H9 (cell line): Measurements from ENCODE around the gene TIMM17A. TPM values are rescaled to one million over a fixed set of nuclear protein-coding genes. Genes with fewer than 3 reads are reported as not detected.

ENCODE experiments used
- DNase-seq: peaks from one replicate; pipeline ENCODE4 v3.0.0-alpha.2; 2017
- H2AFZ ChIP-seq: one replicate; pipeline ENCODE4 v1.6.1; 2013; ENCODE audit warnings: mild to moderate bottlenecking, low read length, control low read depth, moderate library complexity
- H2AK5ac ChIP-seq: 2 replicates; pipeline ENCODE4 v1.6.1; 2013; ENCODE audit warnings: low read length, control low read depth, mixed read lengths; ENCODE audit not compliant: insufficient read length
- H2BK120ac ChIP-seq: one replicate; pipeline ENCODE4 v1.6.1; 2013; ENCODE audit warnings: low read depth, mild to moderate bottlenecking, low read length, control low read depth, inconsistent platforms; ENCODE audit not compliant: poor library complexity, severe bottlenecking
- H2BK12ac ChIP-seq: 2 replicates; pipeline ENCODE4 v1.6.1; 2013; ENCODE audit warnings: low read length, control low read depth, mixed read lengths, low read depth; ENCODE audit not compliant: insufficient read length
- H2BK15ac ChIP-seq: 2 replicates; pipeline ENCODE4 v1.6.1; 2013; ENCODE audit warnings: low read depth, low read length, control low read depth
- H2BK20ac ChIP-seq: one replicate; pipeline ENCODE4 v1.6.1; 2013; ENCODE audit warnings: low read depth, mild to moderate bottlenecking, low read length, control low read depth, inconsistent platforms; ENCODE audit not compliant: poor library complexity, severe bottlenecking
- H2BK5ac ChIP-seq: 2 replicates; pipeline ENCODE4 v1.6.1; 2013; ENCODE audit warnings: low read length, control low read depth, mixed read lengths; ENCODE audit not compliant: insufficient read length
- H3K14ac ChIP-seq: 2 replicates; pipeline ENCODE4 v1.6.1; 2013; ENCODE audit warnings: low read length, control low read depth; ENCODE audit not compliant: insufficient read depth
- H3K18ac ChIP-seq: 2 replicates; pipeline ENCODE4 v1.6.1; 2013; ENCODE audit warnings: low read depth, mild to moderate bottlenecking, mixed read lengths, low read length, control low read depth; ENCODE audit not compliant: insufficient read length
- H3K23ac ChIP-seq: 2 replicates; pipeline ENCODE4 v1.6.1; 2013; ENCODE audit warnings: low read length, control low read depth, mixed read lengths, low read depth; ENCODE audit not compliant: insufficient read length
- H3K23me2 ChIP-seq: 2 replicates; pipeline ENCODE4 v1.6.1; 2013; ENCODE audit warnings: low read depth, mild to moderate bottlenecking, mixed read lengths, low read length, control low read depth; ENCODE audit not compliant: insufficient read length, poor library complexity, severe bottlenecking
- H3K27ac ChIP-seq: 2 replicates; pipeline ENCODE4 v1.5.1; 2013; ENCODE audit warnings: low read length, control low read depth, mixed read lengths, low read depth; ENCODE audit not compliant: insufficient read length
- H3K27me3 ChIP-seq: 2 replicates; pipeline ENCODE4 v1.6.1; 2013; ENCODE audit warnings: low read length, control low read depth, inconsistent platforms; ENCODE audit not compliant: insufficient read depth
- H3K4ac ChIP-seq: 2 replicates; pipeline ENCODE4 v1.6.1; 2013; ENCODE audit warnings: low read depth, mild to moderate bottlenecking, control low read depth, inconsistent platforms, low read length, moderate library complexity
- H3K4me1 ChIP-seq: 2 replicates; pipeline ENCODE4 v1.6.1; 2013; ENCODE audit warnings: low read length, control low read depth, inconsistent platforms; ENCODE audit not compliant: insufficient read depth
- H3K4me2 ChIP-seq: 2 replicates; pipeline ENCODE4 v1.6.1; 2013; ENCODE audit warnings: low read length, control low read depth, mixed read lengths; ENCODE audit not compliant: insufficient read length, insufficient read depth
- H3K56ac ChIP-seq: 2 replicates; pipeline ENCODE4 v1.6.1; 2013; ENCODE audit warnings: low read depth, mild to moderate bottlenecking, mixed read lengths, low read length, control low read depth; ENCODE audit not compliant: insufficient read length
- H3K79me1 ChIP-seq: 2 replicates; pipeline ENCODE4 v1.6.1; 2013; ENCODE audit warnings: low read depth, mild to moderate bottlenecking, moderate library complexity, low read length, control low read depth, inconsistent platforms; ENCODE audit not compliant: insufficient read depth, poor library complexity, severe bottlenecking
- H3K79me2 ChIP-seq: 2 replicates; pipeline ENCODE4 v1.6.1; 2013; ENCODE audit warnings: low read length, control low read depth, inconsistent platforms; ENCODE audit not compliant: insufficient read depth
- H3K9ac ChIP-seq: 2 replicates; pipeline ENCODE4 v1.6.1; 2013; ENCODE audit warnings: low read length, control low read depth, mixed read lengths; ENCODE audit not compliant: insufficient read length; ENCODE audit errors: extremely low read depth
- H3K9me3 ChIP-seq: one replicate; pipeline ENCODE4 v1.6.1; 2013; ENCODE audit warnings: low read depth, low read length, inconsistent platforms; ENCODE audit not compliant: control insufficient read depth
- H3T11ph ChIP-seq: one replicate; pipeline ENCODE4 v1.6.1; 2013; ENCODE audit warnings: mild to moderate bottlenecking, low read length, control low read depth, inconsistent platforms
- H4K20me1 ChIP-seq: one replicate; pipeline ENCODE4 v1.6.1; 2013; ENCODE audit not compliant: control insufficient read depth, insufficient read length, insufficient read depth
- H4K5ac ChIP-seq: 2 replicates; pipeline ENCODE4 v1.6.1; 2013; ENCODE audit warnings: low read depth, mild to moderate bottlenecking, mixed read lengths, low read length, control low read depth; ENCODE audit not compliant: insufficient read length
- H4K8ac ChIP-seq: replicated peaks from 2 replicates; pipeline ENCODE4 v1.6.1; 2013; ENCODE audit warnings: low read length, control low read depth, mixed read lengths, low read depth; ENCODE audit not compliant: insufficient read length
- H4K91ac ChIP-seq: 2 replicates; pipeline ENCODE4 v1.6.1; 2013; ENCODE audit warnings: low read depth, mild to moderate bottlenecking, moderate library complexity, mixed read lengths, low read length, control low read depth; ENCODE audit not compliant: insufficient read length
- H3K27ac Mint-ChIP-seq, 3 experiments: 2 replicates in 2 of 3; 3 replicates in 1 of 3; pipeline ENCODE4 v1.8.0; 2020 to 2021; ENCODE audit warnings: mixed read lengths in 3 of 3, mild to moderate bottlenecking in 1 of 3, moderate library complexity in 1 of 3
- H3K27me3 Mint-ChIP-seq: 2 replicates; pipeline ENCODE4 v1.8.0; 2021; ENCODE audit warnings: low read depth, mild to moderate bottlenecking, moderate library complexity, mixed read lengths
- H3K36me3 Mint-ChIP-seq, 3 experiments: 2 replicates in 2 of 3; 3 replicates in 1 of 3; pipeline ENCODE4 v1.8.0; 2020 to 2021; ENCODE audit warnings: low read depth in 3 of 3, mixed read lengths in 3 of 3; ENCODE audit not compliant: insufficient read depth in 1 of 3
- H3K4me1 Mint-ChIP-seq, 2 experiments: 2 replicates each; pipeline ENCODE4 v1.8.0; 2020; ENCODE audit warnings: mixed read lengths in 2 of 2
- H3K4me3 Mint-ChIP-seq, 2 experiments: 2 replicates in 1 of 2; 3 replicates in 1 of 2; pipeline ENCODE4 v1.8.0; 2020 to 2021; ENCODE audit warnings: mild to moderate bottlenecking in 2 of 2, mixed read lengths in 2 of 2, moderate library complexity in 1 of 2
- H3K9me3 Mint-ChIP-seq, 2 experiments: 2 replicates in 1 of 2; 3 replicates in 1 of 2; pipeline ENCODE4 v1.8.0; 2020; ENCODE audit warnings: mild to moderate bottlenecking in 2 of 2, mixed read lengths in 2 of 2, moderate library complexity in 1 of 2
- WGBS: extraction: QIAGEN DNeasy Blood & Tissue Kit; methylation state at CpG from one replicate; pipeline ENCODE4 v1.1.7; 2013; ENCODE audit warnings: missing lambda C conversion rate, low lambda C conversion rate, mixed read lengths; ENCODE audit not compliant: insufficient read length; ENCODE audit errors: extremely low coverage; 5-methylcytosine and 5-hydroxymethylcytosine counted together
- total RNA-seq: library from RNA; stranded (reverse); gene quantifications from 2 replicates; pipeline ENCODE4 v1.2.1, GENCODE V29; 2021
- TF ChIP-seq, protein P1 (sequence below): fragments of 200-600 bp; sonication (generic); conservative IDR thresholded peaks from 3 replicates; pipeline ENCODE4 v1.8.0; 2021; ENCODE audit warnings: antibody characterized with exemption, mild to moderate bottlenecking

The TIMM17A gene
- total RNA-seq, 1 experiment from 2014 or later = 60.9 TPM

DNA sequence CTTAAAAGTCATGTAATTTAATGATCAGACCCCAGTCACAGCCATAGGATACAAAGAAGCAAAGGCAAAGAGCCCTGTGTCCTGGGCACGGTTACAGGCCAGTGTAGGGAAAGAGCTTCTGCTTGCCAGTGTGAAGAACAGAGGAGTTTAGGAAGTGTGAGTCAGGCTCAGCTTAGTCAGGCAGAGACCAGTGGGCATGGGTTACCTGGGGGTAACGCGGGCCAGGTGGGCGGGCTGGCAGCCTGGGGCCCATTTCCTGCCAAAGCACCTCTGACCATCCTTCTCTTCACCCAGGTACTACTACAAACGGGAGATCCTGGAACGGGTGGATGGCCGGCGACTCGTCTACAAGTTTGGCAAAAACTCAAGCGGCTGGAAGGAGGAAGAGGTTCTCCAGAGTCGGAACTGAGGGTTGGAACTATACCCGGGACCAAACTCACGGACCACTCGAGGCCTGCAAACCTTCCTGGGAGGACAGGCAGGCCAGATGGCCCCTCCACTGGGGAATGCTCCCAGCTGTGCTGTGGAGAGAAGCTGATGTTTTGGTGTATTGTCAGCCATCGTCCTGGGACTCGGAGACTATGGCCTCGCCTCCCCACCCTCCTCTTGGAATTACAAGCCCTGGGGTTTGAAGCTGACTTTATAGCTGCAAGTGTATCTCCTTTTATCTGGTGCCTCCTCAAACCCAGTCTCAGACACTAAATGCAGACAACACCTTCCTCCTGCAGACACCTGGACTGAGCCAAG, 59.8 kb downstream of the TIMM17A start:
- no peak overlapping the region; the same call in 1 of the 2 replicates for H3K14ac ChIP-seq
- no peak overlapping the region for H3K4me3 Mint-ChIP-seq
- H3K4ac ChIP-seq = no peak overlapping the region
- no peak overlapping the region for H3K27ac ChIP-seq
- H3K9ac ChIP-seq = no peak overlapping the region
- H2AK5ac ChIP-seq = no peak overlapping the region
- H3K4me1 Mint-ChIP-seq = peaks cover 21 to 36% of the 10 kb centered on the region in 2 experiments
- no peak overlapping the region for H2BK15ac ChIP-seq
- no peaks in the 10 kb centered on the region for H3K27me3 Mint-ChIP-seq
- no peak overlapping the region for H4K91ac ChIP-seq
- H4K20me1 ChIP-seq = no peaks in the 10 kb centered on the region
- H3K18ac ChIP-seq = no peak overlapping the region
- no peak for DNase-seq
- H3K23ac ChIP-seq = no peak overlapping the region
- no peak overlapping the region for H2BK5ac ChIP-seq
- no peaks in the 10 kb centered on the region for H3K79me2 ChIP-seq
- H2AFZ ChIP-seq = no peak overlapping the region
- no peak overlapping the region for H3K4me2 ChIP-seq
- H2BK120ac ChIP-seq = no peak overlapping the region
- H3K56ac ChIP-seq = no peak overlapping the region
- H3K9me3 ChIP-seq = no peaks in the 10 kb centered on the region
- H3K23me2 ChIP-seq = peaks cover 7% of the 10 kb centered on the region
- no peak overlapping the region for H3T11ph ChIP-seq
- no peak overlapping the region for H3K27ac Mint-ChIP-seq
- no peak overlapping the region for H4K5ac ChIP-seq
- H2BK20ac ChIP-seq = no peak overlapping the region
- WGBS = no CpG with 5 or more reads among the region's 17 CpGs
- H2BK12ac ChIP-seq = no peak overlapping the region
- peaks cover 0 to 45% (median 27%) of the 10 kb centered on the region in 3 experiments; a peak in 4 of 7 replicates for H3K36me3 Mint-ChIP-seq
- no peaks in the 10 kb centered on the region for H3K9me3 Mint-ChIP-seq
- TF ChIP-seq, protein P1, sequence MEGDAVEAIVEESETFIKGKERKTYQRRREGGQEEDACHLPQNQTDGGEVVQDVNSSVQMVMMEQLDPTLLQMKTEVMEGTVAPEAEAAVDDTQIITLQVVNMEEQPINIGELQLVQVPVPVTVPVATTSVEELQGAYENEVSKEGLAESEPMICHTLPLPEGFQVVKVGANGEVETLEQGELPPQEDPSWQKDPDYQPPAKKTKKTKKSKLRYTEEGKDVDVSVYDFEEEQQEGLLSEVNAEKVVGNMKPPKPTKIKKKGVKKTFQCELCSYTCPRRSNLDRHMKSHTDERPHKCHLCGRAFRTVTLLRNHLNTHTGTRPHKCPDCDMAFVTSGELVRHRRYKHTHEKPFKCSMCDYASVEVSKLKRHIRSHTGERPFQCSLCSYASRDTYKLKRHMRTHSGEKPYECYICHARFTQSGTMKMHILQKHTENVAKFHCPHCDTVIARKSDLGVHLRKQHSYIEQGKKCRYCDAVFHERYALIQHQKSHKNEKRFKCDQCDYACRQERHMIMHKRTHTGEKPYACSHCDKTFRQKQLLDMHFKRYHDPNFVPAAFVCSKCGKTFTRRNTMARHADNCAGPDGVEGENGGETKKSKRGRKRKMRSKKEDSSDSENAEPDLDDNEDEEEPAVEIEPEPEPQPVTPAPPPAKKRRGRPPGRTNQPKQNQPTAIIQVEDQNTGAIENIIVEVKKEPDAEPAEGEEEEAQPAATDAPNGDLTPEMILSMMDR = no peak
- H3K79me1 ChIP-seq = no peaks in the 10 kb centered on the region
- no peaks in the 10 kb centered on the region for H3K27me3 ChIP-seq
- H3K4me1 ChIP-seq = peaks cover 4% of the 10 kb centered on the region; the same call in 1 of the 2 replicates
- H4K8ac ChIP-seq = no peak overlapping the region
